ENCODE measurements around the gene NFIX.

NFIX gene

GRCh38 chr19:12990853-12991252 lies 4.4 kb upstream of the NFIX start:
- DNase-seq, result no peak

- DNase-seq, result no peak
These were observed 4.0 kb upstream of the NFIX start for GRCh38 chr19:12991296-12991695.

GRCh38 chr19:12992729-12993128 lies 2.5 kb upstream of the NFIX start:
- no peak for DNase-seq

GRCh38 chr19:12993562-12993961 lies 1.7 kb upstream of the NFIX start:
- DNase-seq, result no peak

DNA sequence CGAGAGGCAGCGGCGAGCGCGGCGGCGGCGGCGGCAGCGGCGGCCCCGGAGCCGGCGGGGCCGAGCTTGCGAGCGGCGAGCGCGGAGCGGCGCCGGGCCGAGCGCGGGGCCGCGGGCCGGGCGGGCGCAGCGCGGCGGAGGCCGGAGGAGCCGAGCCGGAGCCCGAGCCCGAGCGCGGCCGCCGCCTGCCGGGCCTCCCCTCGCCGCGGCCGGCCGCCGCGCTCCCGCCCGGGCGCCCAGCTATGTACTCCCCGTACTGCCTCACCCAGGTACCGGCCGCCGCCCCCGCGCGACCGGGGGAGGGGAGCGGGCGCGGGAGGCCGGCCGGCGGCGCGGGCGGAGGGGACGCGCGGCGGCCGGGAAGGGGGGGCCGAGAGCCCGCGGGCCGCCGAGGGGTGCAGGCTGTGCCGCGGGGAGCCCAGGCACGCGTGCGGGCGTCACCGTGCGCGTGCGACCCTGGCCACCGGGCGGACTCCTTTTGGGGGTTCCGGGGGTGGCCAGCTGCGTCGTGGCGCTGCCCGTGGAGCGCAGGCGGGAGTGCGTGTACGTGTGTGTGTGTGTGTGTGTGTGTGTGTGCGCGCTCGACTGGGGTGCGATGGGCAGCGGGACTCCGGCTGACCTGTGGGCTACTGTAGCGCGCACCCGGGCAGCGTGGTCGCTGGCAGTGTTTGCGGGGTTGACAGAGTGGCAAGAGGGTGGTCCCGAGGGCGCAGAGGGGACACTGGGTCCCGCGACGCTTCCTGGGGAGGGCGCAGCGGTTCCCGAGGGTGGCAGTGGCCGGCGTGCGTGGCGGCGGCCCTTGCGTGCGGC lies 526 bp downstream of the NFIX start:
- DNase-seq, result peak; percentile 69

- DNase-seq, result peak; percentile 42
These were observed 1.3 kb downstream of the NFIX start for GRCh38 chr19:12996406-12997094.

DNA sequence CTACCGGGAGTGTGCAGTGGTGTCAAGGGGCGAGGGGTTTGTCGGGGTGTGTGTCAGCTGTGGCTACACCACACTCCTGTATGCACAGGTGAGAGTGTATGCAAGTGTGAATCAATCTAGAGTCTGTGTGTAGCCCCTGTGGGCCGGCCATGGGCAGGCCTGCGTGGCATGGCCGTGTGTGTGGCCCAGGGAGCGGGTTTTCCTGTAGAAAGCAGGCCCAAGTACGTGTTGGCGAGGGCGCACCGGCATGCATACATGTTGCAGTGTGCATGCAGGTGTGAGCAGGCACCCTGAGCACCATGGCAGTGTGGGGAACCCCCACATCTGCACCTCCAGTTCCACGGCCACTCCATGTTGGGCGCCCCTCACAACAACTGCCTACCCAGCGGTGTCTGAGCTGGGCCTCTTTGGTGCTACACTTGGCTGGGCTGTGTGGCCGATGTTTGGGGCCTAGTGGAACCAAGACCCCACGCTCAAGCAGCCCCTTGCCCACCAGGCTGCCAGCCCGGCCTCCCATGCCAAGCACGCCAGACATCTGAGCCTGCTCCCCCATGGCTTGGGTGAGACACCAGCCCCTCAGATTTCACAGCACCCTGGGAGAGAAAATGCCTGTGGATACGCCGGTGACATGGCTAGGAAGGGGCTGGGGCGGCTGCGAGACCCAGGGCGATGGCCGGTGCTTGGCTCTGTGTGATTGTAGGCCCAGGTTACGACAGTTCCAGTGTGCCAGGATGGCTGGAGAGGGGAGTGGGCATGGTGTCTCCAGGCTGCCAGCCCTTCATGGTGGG lies 2.1 kb downstream of the NFIX start:
- DNase-seq, result no peak

DNA sequence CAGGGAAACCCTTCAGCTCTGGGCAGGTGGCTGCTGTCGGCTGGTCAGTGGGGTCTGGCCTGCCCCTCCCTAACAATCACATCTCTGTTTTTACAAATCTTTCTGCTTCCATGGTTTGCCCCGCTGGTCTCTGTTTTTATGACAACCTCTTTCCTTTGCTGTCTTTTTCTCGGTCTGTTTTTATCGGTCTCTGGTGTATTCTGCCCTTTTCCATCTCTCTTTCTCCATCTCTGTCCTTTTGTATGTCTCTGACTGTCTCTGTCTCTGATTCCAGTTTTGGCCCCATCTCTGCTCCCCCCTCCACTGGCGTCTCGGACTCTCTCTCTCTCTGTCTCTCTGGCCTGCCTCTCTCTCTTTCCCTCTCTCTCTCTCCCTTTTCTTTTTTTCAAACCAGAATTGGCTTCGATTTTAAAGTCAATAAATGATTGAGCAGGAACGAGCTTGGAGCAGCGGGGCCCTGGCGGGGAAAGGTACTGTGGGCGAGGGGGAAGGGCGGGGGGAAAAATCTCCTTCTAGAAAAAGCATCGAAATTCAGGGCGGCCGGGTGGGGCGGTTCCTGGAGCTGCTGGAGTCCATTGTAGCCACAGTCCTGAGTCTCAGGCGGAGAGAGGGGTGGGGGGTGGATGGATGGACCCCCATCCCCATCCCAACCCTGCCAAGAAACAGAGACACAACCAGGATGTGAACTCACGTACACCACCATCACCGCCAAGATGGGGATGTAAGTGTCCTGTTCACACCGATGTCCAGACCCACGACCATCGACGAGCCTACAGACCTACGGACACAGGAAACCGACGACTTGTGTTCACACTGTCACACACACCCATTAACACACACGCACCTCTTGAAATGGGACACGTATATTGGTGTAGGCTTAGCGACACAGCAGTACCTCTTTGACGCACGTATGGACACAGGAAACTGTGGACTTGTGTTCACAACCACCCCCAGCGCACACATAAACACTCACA lies 3.0 kb downstream of the NFIX start:
- DNase-seq, result no peak

- no peak for DNase-seq
These were observed 5.9 kb downstream of the NFIX start for GRCh38 chr19:13001166-13001501.

- DNase-seq, result no peak
These were observed 6.4 kb downstream of the NFIX start for GRCh38 chr19:13001502-13002165.

DNA sequence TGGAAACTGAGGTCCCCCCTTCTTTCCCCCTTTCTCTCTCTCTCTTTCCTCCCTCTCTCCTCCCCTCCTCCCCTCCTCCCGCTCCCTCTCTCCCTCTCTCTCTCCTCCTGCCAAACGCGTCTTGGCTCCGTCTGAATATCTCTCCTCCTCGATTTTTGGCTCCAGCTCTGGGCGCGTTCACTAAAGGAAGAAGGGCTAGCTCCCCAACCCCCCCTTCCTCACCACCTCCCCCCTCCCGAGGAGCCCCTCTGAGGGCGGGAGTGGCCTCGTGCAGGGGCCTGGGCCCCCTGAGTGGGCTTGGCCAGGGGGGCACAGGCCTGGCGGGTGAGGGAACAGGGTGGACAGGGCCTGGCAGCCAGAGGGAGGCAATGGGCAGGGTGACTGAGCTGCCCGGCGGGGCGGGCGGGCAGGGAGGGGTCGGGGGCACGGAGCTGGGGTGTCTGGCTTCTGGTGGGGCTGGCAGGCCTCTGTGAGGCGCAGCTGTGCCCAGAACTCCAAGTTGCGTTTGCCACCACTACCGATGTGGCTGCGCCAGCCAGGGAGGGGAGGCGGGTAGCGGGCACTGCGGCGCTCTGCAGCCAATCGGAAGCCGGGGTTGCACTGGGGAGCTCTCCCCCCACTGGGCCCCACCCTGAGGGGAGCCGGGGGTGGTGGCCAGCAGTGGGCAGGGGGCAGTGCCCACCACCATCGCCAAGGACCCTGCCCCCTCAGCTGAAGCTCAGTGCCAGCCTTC lies 7.1 kb downstream of the NFIX start:
- no peak for DNase-seq

GRCh38 chr19:13003081-13003480 lies 7.8 kb downstream of the NFIX start:
- DNase-seq, result no peak

DNA sequence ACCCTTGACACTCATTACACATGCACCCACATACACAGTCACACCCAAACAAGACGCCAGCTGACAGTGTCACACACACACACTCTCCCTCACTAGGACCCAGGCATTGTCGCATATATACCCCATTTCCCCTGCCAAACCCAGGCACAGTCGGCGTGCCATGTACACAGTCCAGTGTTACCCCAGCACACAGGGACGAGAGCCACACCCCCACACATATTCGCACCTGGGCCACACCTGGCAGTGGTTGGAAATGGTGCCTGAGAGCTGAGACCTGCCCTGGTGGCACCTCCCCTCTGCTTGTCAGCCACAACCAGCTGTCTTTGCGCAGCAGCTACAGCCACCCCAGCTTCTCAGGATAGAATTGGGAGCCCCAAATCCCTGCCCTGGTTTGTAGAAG lies 9.0 kb downstream of the NFIX start:
- no peak for DNase-seq

- no peak for DNase-seq
These were observed 10.0 kb downstream of the NFIX start for GRCh38 chr19:13005253-13005652.

GRCh38 chr19:13005861-13006370 lies 10.6 kb downstream of the NFIX start:
- DNase-seq, result no peak

DNA sequence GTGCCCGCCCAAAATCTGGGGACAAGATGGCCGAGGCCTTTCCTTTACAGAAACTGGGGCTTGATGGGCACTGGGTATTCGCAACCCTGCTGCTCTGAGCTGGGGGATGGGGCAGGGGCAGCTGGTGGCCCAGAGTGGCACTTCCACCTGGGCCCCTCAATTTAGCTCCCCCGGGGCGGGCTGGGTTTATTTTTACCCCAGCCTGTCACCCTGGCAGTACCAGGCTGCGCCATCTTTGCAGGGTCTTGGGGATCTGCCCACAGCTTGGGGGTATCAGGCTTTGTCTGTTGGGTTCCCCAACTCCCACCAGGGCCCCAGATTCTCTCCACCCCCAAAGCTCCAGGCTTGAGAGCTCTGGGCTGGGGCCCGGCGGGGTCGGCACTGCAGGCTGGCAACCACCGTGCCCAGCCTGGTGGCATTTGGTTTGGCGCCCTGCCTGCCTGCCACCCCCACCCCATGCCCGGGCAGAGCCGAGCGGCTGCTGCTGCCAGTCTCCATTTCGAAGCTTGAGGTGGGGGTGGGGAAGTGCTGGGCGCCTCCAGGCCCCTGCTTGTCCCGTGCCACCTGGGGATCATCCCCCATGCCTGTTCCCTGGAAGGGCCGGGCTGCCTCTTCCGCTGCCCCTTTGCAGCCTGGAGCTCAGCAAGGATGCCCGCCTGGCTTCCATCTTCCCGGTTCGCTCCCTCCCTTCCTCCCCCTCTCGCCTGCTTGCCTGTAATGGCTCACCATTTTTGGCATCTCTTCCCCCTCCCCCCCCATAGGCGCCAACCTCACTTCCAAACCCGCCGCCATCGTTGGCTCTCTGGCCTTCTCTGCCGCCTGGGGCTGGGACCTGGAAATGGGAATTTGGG lies 11.4 kb downstream of the NFIX start:
- no peak for DNase-seq

- no peak for DNase-seq
These were observed 12.2 kb downstream of the NFIX start for GRCh38 chr19:13007292-13008045.

DNA sequence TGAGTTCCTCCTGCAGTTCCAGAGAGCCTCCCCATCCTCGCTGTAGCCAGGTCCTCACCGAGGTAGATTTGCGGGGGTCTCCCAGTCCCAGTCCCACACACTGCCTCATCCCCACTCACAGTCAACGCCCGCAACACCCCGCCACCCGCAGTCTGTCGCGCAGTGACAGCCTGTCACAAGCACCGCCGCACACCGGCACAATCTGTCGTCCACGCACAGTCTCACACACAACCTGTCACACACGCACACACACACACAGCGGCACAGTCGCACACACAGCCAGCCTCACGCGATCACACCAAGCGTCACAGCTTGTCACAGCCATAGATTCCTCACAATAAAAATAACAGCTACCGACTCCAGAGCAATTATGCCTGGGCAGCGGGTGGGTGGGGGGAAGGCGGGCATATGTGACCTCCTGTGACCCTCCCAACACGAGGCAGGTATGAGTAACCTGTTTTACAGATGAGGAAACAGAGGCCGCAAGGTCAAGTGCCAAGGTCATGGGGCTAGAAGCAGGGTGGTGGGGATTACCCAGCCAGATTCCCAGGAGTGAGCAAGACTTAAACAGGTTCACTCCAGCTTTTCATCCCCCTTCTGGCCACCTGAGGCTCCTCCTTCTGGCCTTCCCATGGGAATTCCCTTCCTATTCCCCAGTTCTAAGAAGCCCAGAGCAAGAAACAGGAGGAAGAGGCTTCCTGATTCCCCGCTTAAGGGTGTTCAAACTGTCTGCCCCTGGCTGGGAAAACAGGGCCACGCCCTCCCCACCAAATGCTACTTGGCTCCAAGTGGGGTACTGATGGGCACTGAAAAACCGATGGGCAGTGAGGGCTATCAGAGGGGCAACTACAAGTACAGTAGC lies 13.9 kb downstream of the NFIX start:
- no peak for DNase-seq
